Stimulated activated CD4-positive, alpha-beta T cell treated with anti-CD3 and anti-CD28 coated beads, Interleukin-4, amount 100 ng/mL, for 48 hours (primary cell): Measurements from ENCODE around the gene TSPAN5.

Source experiments
- DNase-seq, 2 donors: peaks; one replicate each; pipeline ENCODE4 v3.0.0-alpha.2; 2020; ENCODE audit warnings: low read depth in 2 of 2

TSPAN5 gene

DNA sequence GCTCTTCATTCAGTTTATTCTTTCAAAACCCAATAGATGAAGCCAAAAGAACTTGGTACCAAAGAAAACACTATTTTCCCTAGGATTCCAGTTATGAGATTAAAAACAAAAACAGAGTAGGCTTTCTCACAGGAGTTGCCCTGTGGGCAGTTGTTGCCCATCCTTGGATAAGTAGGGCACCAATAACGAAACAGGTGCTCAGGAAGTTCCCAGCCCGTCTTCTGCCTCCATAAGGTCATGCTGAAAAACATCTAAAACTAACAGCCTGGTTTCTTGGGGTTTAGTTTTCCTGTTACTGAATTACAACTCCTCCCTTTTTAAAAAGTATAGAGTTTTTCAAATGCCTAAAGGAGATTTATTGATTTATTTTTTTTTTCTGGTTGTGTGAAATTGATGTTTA, 14.7 kb downstream of the TSPAN5 start:
- no peak for DNase-seq

DNA sequence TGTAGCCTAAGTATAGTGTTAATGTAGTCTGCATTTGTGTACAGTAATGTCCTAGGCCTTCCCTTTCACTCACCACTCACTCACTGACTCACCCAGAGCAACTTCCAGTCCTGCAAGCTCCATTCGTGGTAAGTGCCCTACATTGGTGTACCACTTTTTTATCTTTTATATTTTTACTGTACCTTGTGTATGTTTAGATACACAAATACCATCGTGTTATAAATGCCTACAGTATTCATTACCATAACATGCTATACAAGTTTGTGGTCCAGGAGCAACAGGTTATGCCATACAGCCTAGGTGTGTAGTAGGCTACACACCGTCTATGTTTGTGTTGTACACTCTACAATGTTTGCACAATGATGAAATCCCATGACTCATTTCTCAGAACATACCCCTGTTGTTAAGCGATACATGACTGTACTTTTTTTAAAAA, 15.4 kb downstream of the TSPAN5 start:
- DNase-seq, result no peak

DNA sequence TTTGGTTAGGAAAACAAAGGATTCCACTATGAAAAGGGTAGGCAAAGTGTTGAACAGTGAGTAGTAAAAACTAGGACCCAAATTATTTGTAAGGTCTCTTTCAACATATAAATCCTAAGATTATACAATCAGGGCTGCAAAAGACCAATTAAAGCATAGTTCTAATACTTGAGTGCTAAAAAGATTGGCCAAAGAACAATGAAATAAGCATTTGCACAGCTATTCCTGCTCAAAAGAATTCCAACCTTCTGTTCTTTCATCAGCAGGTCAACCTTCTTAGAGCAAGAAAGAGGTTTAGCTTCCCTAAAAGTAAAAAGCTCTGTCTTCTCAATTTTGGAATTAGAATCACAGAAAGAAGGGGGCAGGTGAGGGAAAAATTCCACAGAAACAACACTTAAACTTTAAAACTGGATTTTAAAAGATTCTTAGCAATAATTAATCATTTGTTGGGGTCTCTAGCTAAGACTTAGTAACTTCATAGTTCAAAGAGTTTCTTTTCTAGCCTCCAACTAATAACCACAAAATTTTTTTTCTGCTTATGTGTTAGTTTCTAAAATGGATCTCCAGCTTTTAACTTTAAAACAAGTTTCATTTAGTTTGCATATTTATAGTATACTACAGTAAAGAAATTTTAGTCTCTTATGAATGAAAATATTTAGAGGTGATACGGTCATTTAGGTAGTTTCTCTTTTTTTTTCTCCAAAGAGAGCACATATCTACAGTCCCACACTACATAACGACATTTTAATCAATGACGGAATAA, 16.3 kb downstream of the TSPAN5 start:
- DNase-seq, result no peak

DNA sequence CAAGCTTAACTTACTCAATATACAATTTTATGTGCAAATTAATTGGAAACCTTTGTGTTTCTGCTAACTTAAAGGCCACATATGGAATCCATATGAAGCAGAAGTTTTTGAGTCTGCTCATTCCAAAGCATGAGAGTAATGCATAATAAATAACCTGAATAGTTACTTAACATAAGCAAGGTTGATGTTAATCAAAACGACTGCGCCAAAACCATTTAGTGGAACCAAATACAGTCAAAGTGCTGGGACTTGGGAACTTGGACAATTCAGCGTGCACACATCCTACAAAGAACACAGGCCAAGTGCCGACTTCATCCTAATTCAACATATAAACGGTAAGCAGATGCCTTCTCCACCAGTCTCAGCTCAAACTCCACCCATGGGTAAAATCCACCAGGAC, 17.0 kb downstream of the TSPAN5 start:
- no peak for DNase-seq

DNA sequence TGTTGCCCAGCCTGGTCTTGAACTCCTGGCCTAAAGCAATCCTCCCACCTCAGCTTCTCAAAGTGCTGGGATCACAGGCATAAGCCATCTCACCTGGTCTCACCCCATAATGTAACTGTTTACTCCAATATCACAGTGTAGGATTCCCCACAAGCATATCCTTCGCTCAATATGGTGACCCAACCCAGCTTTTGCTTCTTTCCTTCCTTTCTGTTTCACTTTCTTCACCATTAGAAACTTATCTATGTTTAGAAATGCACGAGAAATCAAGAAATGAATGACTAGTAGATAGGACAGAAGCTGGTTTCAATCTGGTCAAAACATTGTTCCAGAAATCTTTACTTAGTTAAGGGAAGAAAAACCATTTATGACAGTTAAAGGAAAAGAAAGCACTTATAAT, 18.9 kb downstream of the TSPAN5 start:
- no peak for DNase-seq

DNA sequence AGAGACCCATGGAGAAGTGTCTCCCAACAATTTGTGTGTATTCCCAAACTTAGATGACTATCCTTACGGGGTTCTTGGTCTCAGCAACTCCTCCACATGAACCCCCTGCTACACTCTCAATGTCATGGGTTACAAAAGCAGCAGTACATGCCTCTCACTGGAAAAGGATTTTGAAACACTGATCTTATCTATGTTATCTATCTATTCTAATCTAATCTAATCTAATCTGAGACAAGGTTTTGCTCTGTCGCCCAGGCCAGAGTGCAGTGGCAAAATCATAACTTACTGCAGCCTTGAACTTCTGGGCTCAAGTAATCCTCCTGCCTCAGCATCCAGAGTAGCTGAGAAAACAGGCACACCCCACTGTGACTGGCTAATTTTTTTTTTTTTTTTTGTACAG, 19.3 kb downstream of the TSPAN5 start:
- no peak for DNase-seq

DNA sequence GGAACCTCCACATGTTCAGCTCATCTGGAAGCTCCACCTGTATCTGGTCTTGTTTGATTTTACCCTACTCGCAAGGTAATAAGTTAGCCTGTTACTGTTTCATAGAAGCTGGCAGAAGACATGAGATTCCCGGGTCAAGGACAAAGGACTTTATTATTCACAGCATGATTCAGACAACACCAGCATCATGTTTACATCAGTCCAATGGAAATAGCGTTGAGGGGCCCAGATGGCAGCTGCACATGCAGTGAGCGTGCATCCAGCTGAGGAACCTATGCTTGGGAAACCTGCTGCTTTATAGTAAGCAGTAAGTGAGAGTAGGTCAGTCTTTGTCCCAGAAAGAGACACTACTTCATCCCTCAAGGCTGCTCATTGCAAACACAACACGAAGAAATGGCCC, 19.8 kb downstream of the TSPAN5 start:
- no peak for DNase-seq

DNA sequence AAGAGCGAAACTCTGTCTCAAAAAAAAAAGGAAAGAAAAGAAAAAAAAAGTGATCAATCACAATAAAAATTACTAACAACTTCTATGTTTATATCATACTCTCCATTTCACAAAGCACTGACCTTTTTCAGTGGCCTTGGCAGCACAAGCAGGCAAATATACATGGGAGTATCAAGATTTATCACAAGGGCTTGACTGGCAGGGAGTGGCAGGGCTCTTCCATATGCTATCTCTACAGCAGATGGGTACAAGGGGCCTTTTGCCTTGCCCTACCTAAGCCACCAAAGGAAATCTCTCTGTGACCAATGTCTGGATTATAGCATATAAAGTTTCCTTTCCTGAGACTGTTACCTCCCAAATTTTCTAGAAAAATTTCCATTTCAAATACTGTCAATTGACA, 24.4 kb downstream of the TSPAN5 start:
- DNase-seq, result no peak

DNA sequence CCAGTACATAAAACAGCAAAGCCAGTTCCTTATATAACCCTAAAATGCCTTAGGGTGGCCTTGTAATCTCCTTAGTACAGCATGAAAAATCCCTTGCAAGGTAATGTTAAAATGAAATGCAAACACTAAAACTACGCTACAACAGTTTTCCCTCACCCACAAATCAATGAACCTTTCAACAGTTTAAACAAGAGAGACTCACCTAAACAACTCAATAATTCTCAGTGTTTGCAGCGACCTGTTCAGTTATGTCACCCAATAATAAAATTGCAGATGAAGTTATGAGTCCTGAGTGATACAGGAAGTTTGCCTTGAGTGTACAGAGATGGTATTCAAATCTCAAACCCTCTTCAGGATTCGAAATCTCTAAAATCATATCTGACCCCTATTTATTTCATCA, 25.3 kb downstream of the TSPAN5 start:
- DNase-seq, result no peak

DNA sequence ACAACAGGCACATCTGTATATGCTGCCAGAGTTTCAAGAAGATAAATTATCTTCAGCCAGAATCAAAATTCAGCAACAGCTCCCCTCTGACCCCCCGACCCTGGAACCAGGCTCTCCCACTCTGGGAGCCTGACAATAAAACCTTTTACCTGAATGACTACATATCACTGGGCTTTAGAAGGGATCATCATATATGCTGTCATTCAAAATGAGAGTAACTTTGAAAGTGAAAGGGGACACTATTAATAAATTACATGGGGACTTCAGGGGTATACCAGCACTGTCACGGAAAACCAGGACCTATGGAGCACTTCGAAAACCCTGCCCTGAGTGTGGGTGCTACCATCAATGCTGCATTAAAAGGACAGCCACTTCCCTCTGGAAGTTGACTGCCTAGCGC, 26.2 kb downstream of the TSPAN5 start:
- DNase-seq, result no peak

DNA sequence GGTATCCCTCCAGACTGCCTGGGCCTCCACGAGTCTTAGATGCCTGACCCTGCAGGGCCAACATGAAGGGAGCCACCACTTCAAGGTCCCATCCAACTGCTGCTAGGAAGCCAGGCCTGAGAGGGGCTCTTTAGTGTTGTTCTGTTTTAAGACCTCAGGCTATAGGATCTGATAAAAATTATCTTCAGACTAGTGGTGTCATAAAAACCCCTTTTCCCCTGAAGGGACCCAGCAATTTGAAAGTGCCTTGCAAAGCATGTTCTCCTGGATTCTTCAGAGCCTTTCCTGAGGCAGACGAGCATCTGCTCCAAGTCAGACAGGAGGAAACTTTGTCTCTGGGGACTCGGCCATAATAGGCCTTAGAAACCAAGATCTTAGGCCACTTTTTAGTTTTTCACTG, 26.9 kb downstream of the TSPAN5 start:
- no peak for DNase-seq

DNA sequence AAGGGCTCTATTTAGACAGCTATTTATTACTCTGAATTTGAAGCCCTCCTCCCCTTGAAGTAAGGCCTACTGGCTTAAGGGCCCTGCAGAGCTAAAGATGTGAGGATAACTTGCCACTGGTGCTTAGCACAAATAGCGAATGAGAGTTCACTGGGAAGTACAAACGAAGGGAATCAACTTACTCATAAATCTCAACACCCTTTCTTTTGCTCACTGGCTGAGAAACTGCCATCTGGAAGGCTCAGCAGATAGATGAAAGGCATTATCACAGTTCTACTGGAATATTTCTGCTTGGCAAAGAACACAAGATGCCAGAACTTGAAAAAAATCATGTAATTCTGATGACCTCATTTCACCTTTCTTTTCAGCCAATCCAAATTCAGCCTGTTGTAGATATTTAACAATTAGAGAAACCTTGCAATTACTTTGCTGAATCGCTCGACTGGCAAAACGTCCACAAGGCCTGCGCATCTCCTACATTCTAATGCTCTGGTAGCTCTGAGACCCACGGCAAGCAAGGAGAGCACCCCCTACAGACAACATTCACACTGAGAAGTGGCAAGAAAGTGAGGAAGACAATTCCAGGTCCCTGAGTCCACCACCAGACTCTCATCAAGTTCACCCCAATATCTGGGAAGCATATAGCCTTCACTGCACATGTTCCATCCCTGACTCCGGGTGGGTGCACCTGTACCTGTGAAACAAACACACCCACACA, 27.5 kb downstream of the TSPAN5 start:
- DNase-seq, result no peak

DNA sequence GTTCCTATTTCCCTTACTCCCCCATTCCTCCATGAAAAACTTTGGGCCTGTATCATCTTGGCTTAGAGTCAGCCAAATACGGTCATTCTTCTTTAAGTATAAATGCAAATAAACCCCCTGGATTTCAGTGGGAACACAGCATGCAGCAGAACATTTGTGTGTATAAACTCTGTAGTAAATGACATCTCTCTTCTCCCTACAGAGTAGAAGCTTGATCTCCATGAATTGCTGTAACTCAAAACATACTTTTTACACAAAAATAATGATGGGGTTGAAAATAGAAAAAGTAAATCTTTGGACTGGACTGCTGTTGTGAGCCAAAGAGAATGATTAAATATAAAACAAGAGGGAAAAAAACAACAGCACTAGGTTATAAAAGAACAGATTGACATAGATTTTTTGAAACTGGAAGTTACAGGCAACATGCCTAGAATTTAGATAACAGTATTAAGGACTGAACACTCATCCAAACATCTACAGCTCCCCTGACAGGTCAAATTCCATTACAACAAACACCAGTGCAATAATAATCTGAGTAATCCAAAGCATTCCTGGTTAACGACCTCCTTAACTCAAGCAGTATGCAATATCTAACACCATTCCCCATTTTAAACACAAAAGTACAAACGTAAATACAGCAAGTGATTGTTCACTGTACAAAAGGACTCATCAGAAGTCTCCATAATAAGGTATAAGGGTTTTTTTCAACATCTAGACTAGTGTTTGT, 30.7 kb downstream of the TSPAN5 start:
- no peak for DNase-seq

DNA sequence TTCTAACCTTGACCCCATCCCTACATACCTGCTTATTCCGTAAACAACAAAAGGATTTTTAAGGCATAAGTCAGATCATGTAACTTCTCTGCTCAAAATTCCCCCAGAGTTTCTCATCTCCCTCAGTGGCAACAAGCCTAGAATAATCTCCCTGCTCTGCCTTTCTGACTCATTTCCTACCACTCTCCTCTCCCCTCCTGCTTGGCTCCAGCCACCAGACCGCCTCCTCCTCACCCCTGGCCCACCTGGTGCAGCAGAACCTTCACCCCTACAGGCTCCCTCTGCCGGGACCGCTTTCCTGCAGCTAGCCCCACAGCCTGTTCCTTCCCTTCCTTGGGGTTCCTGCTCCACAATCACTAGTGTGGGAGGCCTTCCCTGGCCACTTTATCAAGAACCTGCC, 32.1 kb downstream of the TSPAN5 start:
- DNase-seq, result no peak

DNA sequence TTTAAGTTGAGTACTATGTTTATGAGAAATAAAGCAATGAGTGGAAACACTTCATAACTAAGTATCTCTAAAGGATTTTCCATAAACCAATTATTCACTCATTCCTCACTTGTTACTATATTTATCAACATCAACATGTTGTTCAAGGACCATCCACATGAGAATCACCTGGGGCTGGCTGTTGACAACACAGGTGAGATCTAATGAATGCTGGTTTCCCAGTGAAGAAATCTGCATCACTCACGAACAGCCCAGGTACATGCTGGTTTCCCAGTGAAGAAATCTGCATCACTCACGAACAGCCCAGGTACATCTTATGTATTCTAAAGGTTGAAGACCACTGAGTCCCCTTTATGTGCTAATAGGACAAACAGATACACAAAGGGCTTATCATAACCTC, 32.5 kb downstream of the TSPAN5 start:
- no peak for DNase-seq

DNA sequence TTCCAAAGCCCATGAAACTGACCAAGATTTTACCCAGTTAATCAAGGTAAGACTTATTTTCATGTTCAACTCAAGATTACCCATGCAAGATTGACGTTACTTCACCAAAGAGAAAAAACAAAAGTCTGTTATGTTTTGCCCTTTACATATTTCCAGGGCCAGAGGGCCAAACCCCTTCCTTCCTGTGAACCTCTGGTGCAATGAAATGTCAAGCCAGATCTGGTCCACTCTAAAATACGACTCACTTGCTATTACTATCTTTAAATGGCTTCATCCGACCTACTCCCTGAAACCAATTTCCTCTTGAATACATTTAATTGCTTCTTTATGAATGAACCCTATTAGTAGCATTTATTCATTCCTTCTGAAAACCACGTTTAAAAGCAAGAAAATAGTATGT, 33.0 kb downstream of the TSPAN5 start:
- DNase-seq, result no peak

DNA sequence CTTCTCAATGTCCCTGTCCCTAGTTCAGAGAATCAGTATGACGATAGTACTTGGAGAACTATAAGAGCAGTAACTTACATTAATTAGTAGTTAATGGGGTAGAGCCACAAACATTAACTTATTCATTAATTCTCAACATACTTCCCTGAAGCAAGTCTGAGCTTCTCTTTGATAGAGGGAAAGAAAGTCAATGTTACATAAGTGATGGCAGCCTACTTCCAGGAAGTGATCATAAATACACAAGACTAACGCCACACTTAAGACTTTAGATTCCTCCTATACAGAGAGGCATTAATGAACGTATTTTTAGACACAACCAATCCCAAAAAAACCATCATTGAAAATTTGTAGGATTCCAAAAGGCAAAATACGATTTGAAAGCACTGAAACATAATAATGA, 33.8 kb downstream of the TSPAN5 start:
- DNase-seq, result no peak

DNA sequence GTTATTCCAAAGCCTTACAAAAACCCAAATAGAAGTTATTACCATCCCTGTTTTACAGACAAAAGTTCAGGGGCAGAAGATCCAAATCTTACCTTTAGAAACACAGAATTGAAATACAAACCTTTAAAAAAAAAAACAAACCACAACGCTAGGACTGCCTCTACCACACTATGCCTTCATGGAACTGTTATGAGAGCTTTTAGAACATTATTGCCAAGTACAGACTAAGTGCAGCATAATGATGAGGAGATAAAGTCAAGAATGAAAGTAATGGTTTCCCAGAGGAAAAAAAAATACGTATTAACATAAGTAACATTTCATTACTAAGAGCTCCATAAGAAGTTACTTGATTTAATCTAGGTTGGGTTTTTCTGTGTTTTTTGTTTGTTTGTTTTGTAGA, 34.3 kb downstream of the TSPAN5 start:
- no peak for DNase-seq

DNA sequence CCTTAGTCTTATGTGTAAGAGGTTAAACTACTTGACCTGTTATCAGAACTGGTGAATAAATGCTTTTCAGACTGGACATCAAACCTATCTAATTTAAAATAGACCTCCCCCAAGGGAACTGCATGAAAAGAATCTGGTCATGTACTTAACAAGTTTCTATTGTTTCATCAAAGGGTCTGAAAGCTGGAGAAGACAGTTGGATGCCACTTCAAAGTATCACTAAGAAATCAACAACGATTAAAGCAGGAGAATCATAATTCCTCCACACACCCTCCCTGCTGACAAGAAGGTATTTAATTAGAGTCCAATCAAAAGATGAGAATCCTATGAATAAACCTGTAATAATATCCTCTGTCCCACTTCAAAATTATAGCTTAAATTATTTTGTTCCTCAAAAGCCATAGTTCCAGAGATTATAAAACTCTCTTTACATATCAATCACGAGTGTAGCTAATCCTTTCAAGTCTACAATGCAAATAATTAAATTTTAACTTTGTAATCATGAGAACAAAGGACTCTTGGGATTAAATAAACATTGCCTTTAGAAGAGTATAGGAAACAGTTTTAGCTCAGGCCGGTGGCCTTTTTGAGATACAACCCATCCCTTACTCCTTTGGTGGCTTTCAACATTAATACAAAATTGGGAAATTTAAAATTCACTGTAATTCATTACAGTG, 35.1 kb downstream of the TSPAN5 start:
- DNase-seq, result no peak

DNA sequence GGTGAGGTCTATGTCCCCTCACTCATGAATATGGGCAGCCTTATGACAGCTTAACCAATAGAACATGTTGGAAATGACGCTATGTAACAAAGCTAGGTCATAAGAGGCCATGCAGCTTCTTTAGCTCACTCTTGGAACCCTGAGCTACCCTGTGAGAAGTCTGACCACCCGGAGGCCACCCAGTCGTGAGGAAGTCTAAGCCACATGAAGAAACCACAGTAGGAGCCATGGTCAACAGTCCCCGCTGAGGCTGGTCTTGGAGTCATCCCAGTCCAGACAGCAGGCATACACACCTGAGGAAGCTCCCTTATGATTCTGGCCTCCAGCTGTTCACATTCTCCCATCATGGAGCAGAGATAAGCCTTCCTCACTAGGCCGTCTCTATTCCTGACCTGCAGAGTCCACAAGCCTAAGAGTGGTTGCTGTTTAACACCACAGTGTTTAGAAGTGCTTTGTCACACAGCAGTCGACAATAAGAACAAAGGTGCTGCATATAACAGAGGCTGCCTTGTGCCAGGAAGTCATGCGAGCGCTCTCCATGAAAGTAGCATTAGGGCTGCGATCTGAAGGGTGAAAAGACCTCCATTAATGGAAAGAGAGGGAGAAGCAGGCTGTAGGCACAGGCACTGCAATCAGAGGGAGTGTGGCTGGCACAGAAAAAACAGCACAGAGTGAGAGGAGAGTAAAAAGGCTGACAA, 38.2 kb downstream of the TSPAN5 start:
- DNase-seq, result no peak

DNA sequence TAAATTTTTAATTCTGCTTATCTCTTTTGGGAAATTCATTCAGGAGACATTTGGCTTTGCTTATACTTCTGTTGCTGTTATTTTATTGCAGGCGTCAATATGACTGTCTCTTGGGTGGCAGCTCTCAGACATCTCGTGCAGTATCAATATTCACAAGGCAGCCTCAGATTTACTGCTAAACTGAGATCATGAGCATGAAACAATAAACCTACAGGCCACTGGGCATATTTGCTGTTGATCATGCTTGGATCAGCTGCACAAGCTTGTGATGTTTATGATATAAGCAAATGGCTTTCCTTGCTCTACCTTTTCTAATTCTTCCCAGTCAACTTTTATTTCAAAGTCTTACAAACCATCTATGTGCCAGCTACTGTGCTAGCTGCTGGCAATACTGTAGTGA, 39.2 kb downstream of the TSPAN5 start:
- no peak for DNase-seq

DNA sequence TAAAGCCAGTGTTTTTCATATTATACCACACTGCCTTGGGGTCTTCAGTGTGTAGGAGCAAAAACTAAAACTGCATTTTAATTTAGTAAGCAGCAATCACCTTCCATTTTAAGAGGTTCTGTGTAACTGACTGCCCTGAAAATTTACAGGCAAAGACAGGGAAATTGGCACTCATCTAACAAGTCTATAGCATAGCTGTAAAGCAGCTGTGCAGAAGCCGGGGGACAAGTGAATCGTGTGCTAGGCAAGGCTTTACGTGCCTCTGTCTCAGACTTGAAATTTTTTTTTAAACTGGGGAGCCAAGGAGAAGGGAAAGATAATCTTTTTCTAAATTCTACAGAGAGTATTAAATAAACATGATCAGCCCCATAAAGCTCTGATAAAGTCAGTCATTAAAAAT, 39.7 kb downstream of the TSPAN5 start:
- no peak for DNase-seq
